Nephron (organoid): ENCODE results near the gene MS4A4E.
A peak's percentile ranks its signal among the peaks of the same experiment; 100 is the strongest.

Experiments used
- H3K27ac Mint-ChIP-seq, 3 experiments: 2 replicates each; pipeline ENCODE4 v1.8.0; 2020; ENCODE audit warnings: mixed read lengths in 3 of 3, mild to moderate bottlenecking in 2 of 3, moderate library complexity in 1 of 3
- H3K27me3 Mint-ChIP-seq: 2 replicates; pipeline ENCODE4 v1.8.0; 2021; ENCODE audit warnings: low read depth, mild to moderate bottlenecking, moderate library complexity, mixed read lengths
- H3K36me3 Mint-ChIP-seq: 2 replicates; pipeline ENCODE4 v1.8.0; 2020; ENCODE audit warnings: low read depth, mixed read lengths
- H3K4me1 Mint-ChIP-seq: 2 replicates; pipeline ENCODE4 v1.8.0; 2020; ENCODE audit warnings: mixed read lengths
- H3K4me3 Mint-ChIP-seq, 3 experiments: 2 replicates each; pipeline ENCODE4 v1.8.0; 2020; ENCODE audit warnings: mild to moderate bottlenecking in 3 of 3, mixed read lengths in 3 of 3, moderate library complexity in 2 of 3
- H3K9me3 Mint-ChIP-seq: 2 replicates; pipeline ENCODE4 v1.8.0; 2020; ENCODE audit warnings: mixed read lengths
- TF ChIP-seq, protein P1 (sequence below), 3 experiments: fragments of 200-600 bp; sonication (generic); IDR thresholded peaks; one replicate each; pipeline ENCODE4 v1.5.0; 2021; ENCODE audit warnings: antibody characterized with exemption in 3 of 3; ENCODE audit not compliant: unreplicated experiment in 3 of 3

The MS4A4E gene

DNA sequence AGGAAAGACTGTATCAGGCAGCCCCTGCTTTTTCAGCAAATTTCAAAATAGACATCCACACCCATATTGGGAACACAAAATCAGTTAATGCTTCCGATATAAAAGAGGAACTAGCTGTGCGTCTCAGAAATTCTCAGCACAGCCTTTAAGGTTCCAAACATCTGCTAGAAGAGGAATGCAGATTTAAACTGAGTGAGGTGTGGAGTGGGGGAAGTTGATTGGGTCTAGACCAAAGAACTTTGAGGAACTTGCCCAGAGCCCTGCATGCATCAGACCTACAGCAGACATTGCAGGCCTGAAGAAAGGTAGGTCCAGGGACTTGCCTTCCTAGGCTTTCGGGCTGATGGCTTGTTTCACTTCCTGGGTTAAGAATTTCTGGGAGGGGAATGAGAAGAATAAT, 37.5 kb upstream of the MS4A4E start, which contains the start of gene MS4A4A:
MS4A4A (plus strand) TSS at position 255 of the 400 bp plus-strand sequence; CDS start at position 265, 10 bp downstream.
- H3K4me1 Mint-ChIP-seq = no peaks in the 10 kb centered on the region
- H3K9me3 Mint-ChIP-seq = no peaks in the 10 kb centered on the region
- no peak within 1 kb of the TSS for H3K27ac Mint-ChIP-seq
- no peaks in the 10 kb centered on the region for H3K27me3 Mint-ChIP-seq
- TF ChIP-seq, protein P1, sequence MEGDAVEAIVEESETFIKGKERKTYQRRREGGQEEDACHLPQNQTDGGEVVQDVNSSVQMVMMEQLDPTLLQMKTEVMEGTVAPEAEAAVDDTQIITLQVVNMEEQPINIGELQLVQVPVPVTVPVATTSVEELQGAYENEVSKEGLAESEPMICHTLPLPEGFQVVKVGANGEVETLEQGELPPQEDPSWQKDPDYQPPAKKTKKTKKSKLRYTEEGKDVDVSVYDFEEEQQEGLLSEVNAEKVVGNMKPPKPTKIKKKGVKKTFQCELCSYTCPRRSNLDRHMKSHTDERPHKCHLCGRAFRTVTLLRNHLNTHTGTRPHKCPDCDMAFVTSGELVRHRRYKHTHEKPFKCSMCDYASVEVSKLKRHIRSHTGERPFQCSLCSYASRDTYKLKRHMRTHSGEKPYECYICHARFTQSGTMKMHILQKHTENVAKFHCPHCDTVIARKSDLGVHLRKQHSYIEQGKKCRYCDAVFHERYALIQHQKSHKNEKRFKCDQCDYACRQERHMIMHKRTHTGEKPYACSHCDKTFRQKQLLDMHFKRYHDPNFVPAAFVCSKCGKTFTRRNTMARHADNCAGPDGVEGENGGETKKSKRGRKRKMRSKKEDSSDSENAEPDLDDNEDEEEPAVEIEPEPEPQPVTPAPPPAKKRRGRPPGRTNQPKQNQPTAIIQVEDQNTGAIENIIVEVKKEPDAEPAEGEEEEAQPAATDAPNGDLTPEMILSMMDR (IDR thresholded peaks at IDR 0.05; ENCODE audit: unreplicated experiment in 3 of 3) = no peak
- H3K4me3 Mint-ChIP-seq = no peak within 1 kb of the TSS
- H3K36me3 Mint-ChIP-seq = no peaks in the 10 kb centered on the region

DNA sequence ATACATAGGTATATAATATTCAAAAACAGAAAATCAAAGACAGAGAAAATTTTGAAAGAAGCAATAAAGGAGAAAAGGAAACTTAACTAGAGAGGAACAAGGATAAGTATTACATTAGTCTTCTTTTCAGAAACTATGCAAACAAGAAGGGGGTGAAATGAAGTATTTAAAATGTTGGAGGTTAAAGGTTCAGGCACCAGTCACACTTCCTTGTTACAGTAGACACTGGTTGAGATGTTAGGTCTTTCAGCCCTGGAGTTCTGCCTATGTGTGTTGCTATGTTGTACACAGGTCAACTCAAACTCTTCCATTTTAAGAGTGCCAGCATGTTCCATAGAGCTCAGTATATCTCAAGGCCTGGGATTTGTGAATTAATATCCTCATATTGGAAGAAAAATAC, 31.5 kb upstream of the MS4A4E start:
- no peaks in the 10 kb centered on the region for H3K4me1 Mint-ChIP-seq
- TF ChIP-seq, protein P1 (IDR thresholded peaks at IDR 0.05; ENCODE audit: unreplicated experiment in 3 of 3) = no peak
- no peaks in the 10 kb centered on the region for H3K36me3 Mint-ChIP-seq
- H3K9me3 Mint-ChIP-seq = peaks cover 8% of the 10 kb centered on the region
- H3K4me3 Mint-ChIP-seq = no peak overlapping the region
- no peak overlapping the region for H3K27ac Mint-ChIP-seq
- no peaks in the 10 kb centered on the region for H3K27me3 Mint-ChIP-seq

DNA sequence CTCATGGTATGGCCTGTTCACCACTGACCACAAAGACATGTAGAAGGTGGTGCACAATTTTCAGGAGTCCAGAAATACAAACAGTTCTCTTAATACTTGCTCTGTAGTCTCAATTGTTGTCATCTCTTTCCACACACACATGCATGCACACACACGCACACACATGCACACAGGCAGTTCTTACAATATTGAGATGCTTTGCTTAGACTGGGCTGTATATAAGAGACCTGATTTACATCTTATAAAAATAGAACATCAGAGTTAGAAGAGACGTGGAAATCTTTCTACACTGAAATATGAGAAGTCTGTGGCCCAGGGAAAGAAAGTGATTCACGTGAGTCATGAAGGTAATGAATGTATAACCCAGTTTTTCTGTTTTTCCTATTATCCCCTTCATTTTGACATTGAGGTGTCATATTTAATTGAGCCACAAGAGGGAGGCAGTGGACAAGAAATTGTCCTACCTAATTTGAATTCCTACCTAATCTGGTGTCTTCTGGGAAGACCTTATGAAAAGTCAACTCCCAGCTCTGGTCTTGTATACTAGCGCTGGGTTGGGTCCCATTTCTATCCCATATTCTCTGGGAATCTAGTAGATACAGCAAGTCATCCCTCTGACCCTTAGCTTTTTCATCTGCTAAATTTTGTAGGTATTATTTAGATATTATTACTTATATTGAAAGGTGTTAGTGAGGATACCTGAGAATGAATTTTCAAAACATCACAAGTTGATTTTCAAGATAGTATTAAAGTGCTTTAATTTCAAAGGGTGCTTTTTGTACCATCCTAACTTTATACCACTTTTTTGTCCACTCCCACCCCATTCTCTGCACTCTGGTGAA, 22.7 kb upstream of the MS4A4E start:
- H3K9me3 Mint-ChIP-seq = no peaks in the 10 kb centered on the region
- no peaks in the 10 kb centered on the region for H3K36me3 Mint-ChIP-seq
- no peak overlapping the region for H3K4me3 Mint-ChIP-seq

DNA sequence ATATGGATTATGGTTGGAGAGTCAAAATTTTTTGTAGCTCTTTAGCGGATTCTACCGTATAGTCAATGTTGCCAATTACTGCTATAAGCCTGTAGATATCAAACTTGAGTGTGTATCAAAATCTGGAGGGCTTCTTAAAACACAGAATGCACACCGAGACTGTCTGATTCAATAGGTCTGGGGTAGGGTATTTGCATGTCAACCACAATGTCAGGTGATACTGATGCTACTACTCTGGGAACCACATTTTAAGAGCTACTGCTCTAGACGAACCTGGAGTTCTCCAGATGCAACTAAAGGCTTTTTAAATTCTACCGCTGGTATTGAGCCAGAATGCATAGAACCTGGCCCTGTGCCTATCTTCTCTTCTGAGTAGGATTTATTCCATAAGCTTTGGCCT, 21.7 kb upstream of the MS4A4E start:
- H3K27me3 Mint-ChIP-seq = peaks cover 13% of the 10 kb centered on the region
- H3K4me3 Mint-ChIP-seq = no peak overlapping the region
- H3K4me1 Mint-ChIP-seq = no peaks in the 10 kb centered on the region
- no peaks in the 10 kb centered on the region for H3K9me3 Mint-ChIP-seq
- H3K27ac Mint-ChIP-seq = no peak overlapping the region
- TF ChIP-seq, protein P1 (IDR thresholded peaks at IDR 0.05; ENCODE audit: unreplicated experiment in 3 of 3) = no peak
- no peaks in the 10 kb centered on the region for H3K36me3 Mint-ChIP-seq

More for the DNA sequence above, 22.7 kb upstream of the MS4A4E start:
- TF ChIP-seq, protein P1 (IDR thresholded peaks at IDR 0.05; ENCODE audit: unreplicated experiment in 3 of 3) = peak; percentile 70 to 86 (median 73)
- H3K4me1 Mint-ChIP-seq = no peaks in the 10 kb centered on the region
- H3K27me3 Mint-ChIP-seq = peaks cover 13% of the 10 kb centered on the region
- H3K27ac Mint-ChIP-seq = no peak overlapping the region

DNA sequence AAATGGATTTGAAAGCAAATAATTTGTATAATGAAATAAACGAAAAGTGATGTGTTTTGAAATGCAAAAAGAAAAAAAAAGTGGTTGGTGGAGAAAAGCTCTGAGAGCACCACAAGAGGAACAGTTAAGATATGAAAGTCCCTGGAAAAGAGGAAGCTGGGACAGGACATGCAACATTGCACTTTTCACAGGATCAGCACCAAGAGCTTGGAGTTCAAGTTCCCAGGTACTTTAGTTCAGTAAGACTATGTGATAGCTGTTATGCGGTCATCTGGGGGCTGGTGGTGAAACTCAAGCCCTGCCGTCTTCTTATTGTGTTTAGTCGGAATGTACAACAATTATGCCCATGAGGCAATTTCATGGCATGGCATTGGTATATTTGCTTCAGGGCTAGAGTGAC, 20.5 kb upstream of the MS4A4E start:
- Mint-ChIP-seq H3K27ac (no peak overlapping the region), H3K4me3 (no peak overlapping the region), H3K4me1 (no peaks in the 10 kb centered on the region), H3K9me3 (no peaks in the 10 kb centered on the region), H3K27me3 (peaks cover 10% of the 10 kb centered on the region), H3K36me3 (no peaks in the 10 kb centered on the region)
- TF ChIP-seq, protein P1 (IDR thresholded peaks at IDR 0.05; ENCODE audit: unreplicated experiment in 3 of 3) = no peak

DNA sequence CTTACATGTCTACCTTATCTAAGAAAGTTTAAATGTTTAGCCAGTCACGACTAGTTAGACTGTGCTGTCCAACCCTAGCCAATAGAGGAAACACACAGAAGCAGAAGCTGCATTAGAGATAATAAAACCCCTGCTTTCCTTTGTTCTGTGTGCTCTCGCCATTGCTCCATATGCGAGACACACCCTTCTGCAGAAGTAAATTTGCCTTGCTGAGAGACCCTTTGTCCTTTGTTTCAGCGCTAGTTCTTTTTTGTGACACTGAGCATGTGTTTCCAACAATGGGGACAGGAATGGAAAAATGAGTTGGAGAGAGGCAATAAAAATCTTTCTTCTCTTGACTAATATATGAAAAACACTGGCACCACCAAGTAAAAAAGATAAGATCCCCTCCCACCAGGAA, 18.1 kb upstream of the MS4A4E start:
- no peak overlapping the region for H3K4me3 Mint-ChIP-seq
- no peaks in the 10 kb centered on the region for H3K27me3 Mint-ChIP-seq
- H3K4me1 Mint-ChIP-seq = no peaks in the 10 kb centered on the region
- TF ChIP-seq, protein P1 (IDR thresholded peaks at IDR 0.05; ENCODE audit: unreplicated experiment in 3 of 3) = no peak
- H3K36me3 Mint-ChIP-seq = no peaks in the 10 kb centered on the region
- no peak overlapping the region for H3K27ac Mint-ChIP-seq
- H3K9me3 Mint-ChIP-seq = no peaks in the 10 kb centered on the region
